DND-41 (cell line): Measurements from ENCODE around the gene GIPC2.
"Not testable (repeated sequence)": the region's sequence is repeated elsewhere in the genome, so short reads cannot be mapped to it uniquely, and the experiment has no call there.

Source experiments
- ATAC-seq: fragments of 200-7000 bp; cut with Tn5 transposase; 3 replicates; pipeline ENCODE4 v1.9.1; 2021; ENCODE audit warnings: low read depth; ENCODE audit not compliant: insufficient read depth
- DNase-seq: peaks from one replicate; pipeline ENCODE4 v3.0.0-alpha.2; 2020
- H2AFZ ChIP-seq: 2 replicates; pipeline ENCODE4 v1.6.0; 2012; ENCODE audit warnings: low read depth, low read length
- H3K27ac ChIP-seq: 2 replicates; pipeline ENCODE4 v1.5.1; 2012; ENCODE audit warnings: low read length, inconsistent platforms
- H3K27me3 ChIP-seq: fragments of 200-600 bp; sonication (generic); 2 replicates; pipeline ENCODE4 v1.6.0; 2012; ENCODE audit warnings: low read length, mild to moderate bottlenecking, inconsistent platforms; ENCODE audit not compliant: insufficient read depth, poor library complexity
- H3K36me3 ChIP-seq: 2 replicates; pipeline ENCODE4 v1.5.1; 2012; ENCODE audit warnings: low read length, inconsistent platforms; ENCODE audit not compliant: insufficient read depth
- H3K4me1 ChIP-seq: 2 replicates; pipeline ENCODE4 v1.5.1; 2012; ENCODE audit warnings: mild to moderate bottlenecking, low read length; ENCODE audit not compliant: insufficient read depth
- H3K4me2 ChIP-seq: 2 replicates; pipeline ENCODE4 v1.6.0; 2012; ENCODE audit warnings: mild to moderate bottlenecking, moderate library complexity, low read length, inconsistent platforms; ENCODE audit not compliant: insufficient read depth
- H3K4me3 ChIP-seq, 2 experiments: fragments of 200-600 bp in 1 of 2; shearing (Covaris generic) in 1 of 2; 2 replicates each; pipeline ENCODE4 v1.5.1; 2012 to 2016; ENCODE audit warnings: inconsistent platforms in 2 of 2, low read length in 2 of 2, mild to moderate bottlenecking in 2 of 2, low read depth in 1 of 2, moderate library complexity in 1 of 2
- H3K79me2 ChIP-seq: 2 replicates; pipeline ENCODE4 v1.6.0; 2012; ENCODE audit warnings: low read length, inconsistent platforms; ENCODE audit not compliant: insufficient read depth
- H3K9ac ChIP-seq: 2 replicates; pipeline ENCODE4 v1.6.0; 2012; ENCODE audit warnings: low read depth, mild to moderate bottlenecking, inconsistent platforms, low read length, moderate library complexity
- H3K9me3 ChIP-seq: 2 replicates; pipeline ENCODE4 v1.5.1; 2012; ENCODE audit warnings: low read length, moderate library complexity, mild to moderate bottlenecking, inconsistent platforms; ENCODE audit not compliant: insufficient read depth, severe bottlenecking
- H4K20me1 ChIP-seq: 2 replicates; pipeline ENCODE4 v1.6.0; 2012; ENCODE audit warnings: low read length; ENCODE audit not compliant: insufficient read depth
- CTCF ChIP-seq: IDR thresholded peaks from 2 replicates; pipeline ENCODE4 v1.5.1; 2012; ENCODE audit warnings: borderline replicate concordance, low read length, moderate library complexity, mild to moderate bottlenecking; ENCODE audit not compliant: poor library complexity, severe bottlenecking; ENCODE audit errors: extremely low read depth
- EZH2 ChIP-seq: IDR thresholded peaks from 3 replicates; pipeline ENCODE4 v1.6.1; 2012; ENCODE audit warnings: borderline replicate concordance, low read depth, mild to moderate bottlenecking, moderate library complexity, low read length, inconsistent platforms; ENCODE audit not compliant: severe bottlenecking

GIPC2 gene

GRCh38 chr1:78045926-78046778 lies at the start of gene GIPC2:
Gene GIPC2 (plus strand): TSS chr1:78045966. CDS start chr1:78046095, 129 bp downstream.
- Histone ChIP-seq H2AFZ (no peak within 1 kb of the TSS), H3K27me3 (peaks cover 6% of the 10 kb centered on the region), H3K9me3 (no peaks in the 10 kb centered on the region), H3K9ac (no peak within 1 kb of the TSS), H3K79me2 (no peaks in the 10 kb centered on the region), H3K4me1 (no peaks in the 10 kb centered on the region), H4K20me1 (no peaks in the 10 kb centered on the region), H3K4me3 (no peak within 1 kb of the TSS), H3K27ac (no peak within 1 kb of the TSS), H3K4me2 (no peak within 1 kb of the TSS), H3K36me3 (no peaks in the 10 kb centered on the region)
- ATAC-seq (no peak), DNase-seq (no peak)
- no peak for TF ChIP-seq CTCF
- TF ChIP-seq EZH2, result no peak

- no peaks in the 10 kb centered on the region for H3K27me3 ChIP-seq
- H3K4me1 ChIP-seq, result no peaks in the 10 kb centered on the region
- no peak overlapping the region for H3K4me2 ChIP-seq
- no peak overlapping the region for H3K27ac ChIP-seq
- no peak for DNase-seq
- ATAC-seq, result no peak
- no peak overlapping the region for H3K9ac ChIP-seq
- H4K20me1 ChIP-seq, result no peaks in the 10 kb centered on the region
- no peak overlapping the region for H3K4me3 ChIP-seq
- H3K79me2 ChIP-seq, result no peaks in the 10 kb centered on the region
- H3K9me3 ChIP-seq, result no peaks in the 10 kb centered on the region
- 0 out of 2 replicates have a peak, but pooled peaks cover 6% of the 10 kb centered on the region for H3K36me3 ChIP-seq
- no peak overlapping the region for H2AFZ ChIP-seq
- TF ChIP-seq EZH2, result no peak
- no peak for TF ChIP-seq CTCF
These were observed 49.0 kb upstream of the GIPC2 start for GRCh38 chr1:77996734-77997133.

GRCh38 chr1:78000536-78000935 lies 45.2 kb upstream of the GIPC2 start:
- H3K9me3 ChIP-seq, H3K27me3 ChIP-seq, DNase-seq: not testable (repeated sequence)

GRCh38 chr1:78003070-78003746 lies 42.6 kb upstream of the GIPC2 start:
- Histone ChIP-seq H3K79me2 (peaks cover 28% of the 10 kb centered on the region), H3K27me3 (no peaks in the 10 kb centered on the region), H3K4me3 (peak overlapping the region; percentile 0 to 60; a peak in 2 of 4 replicates), H2AFZ (no peak overlapping the region), H3K36me3 (no peaks in the 10 kb centered on the region), H3K4me2 (peak overlapping the region; percentile 81), H3K9me3 (no peaks in the 10 kb centered on the region), H3K27ac (peak overlapping the region; percentile 0; the same call in 1 of the 2 replicates), H4K20me1 (no peaks in the 10 kb centered on the region), H3K9ac (peak overlapping the region; percentile 65), H3K4me1 (peaks cover 47% of the 10 kb centered on the region)
- ATAC-seq (no peak), DNase-seq (no peak)
- TF ChIP-seq CTCF (no peak), EZH2 (no peak)

More at GRCh38 chr1:78000536-78000935, 45.2 kb upstream of the GIPC2 start:
- not testable (repeated sequence) for H3K4me3 ChIP-seq, H2AFZ ChIP-seq, H3K4me2 ChIP-seq, H3K36me3 ChIP-seq, H3K27ac ChIP-seq, H4K20me1 ChIP-seq, ATAC-seq, H3K9ac ChIP-seq, H3K79me2 ChIP-seq
- peaks cover 20% of the 10 kb centered on the region for H3K4me1 ChIP-seq
